Hematopoietic multipotent progenitor cell treated with erythropoietin and hydrocortisone succinate and interleukin-3 and kit ligand, for 4 days (in vitro differentiated cells): ENCODE data around the gene ZCCHC12.

ENCODE experiments used
- DNase-seq: peaks from one replicate; pipeline ENCODE4 v3.0.0-alpha.2; 2015

The ZCCHC12 gene

DNA sequence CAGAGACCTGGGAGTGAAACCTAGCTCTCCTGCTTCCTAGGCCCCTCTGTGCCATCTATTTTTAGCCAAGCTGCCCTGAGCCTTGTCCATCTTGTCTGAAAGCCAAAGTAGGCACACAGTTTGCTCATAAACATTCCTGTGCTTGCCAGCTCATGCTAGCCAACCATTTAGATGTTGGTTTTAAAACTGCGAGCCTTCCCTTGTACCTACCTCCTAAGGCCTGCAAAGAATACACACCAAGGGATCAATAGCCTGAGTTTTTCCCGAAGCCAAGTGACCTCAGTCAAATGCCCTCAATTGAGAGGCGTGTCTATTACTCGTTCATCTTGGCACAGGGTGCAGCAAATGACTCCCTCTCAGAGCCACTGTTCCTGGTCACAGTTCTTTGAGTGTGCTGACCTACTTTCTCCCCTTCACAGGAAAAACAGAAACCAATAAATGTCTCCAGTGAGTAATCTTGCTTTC, 48.5 kb downstream of the ZCCHC12 start:
- DNase-seq = no peak
